SKM-1 treated with dmso at 0.1 percent for 144 hours (cell line): ENCODE measurements around the gene HPSE.

Experiments
- DNase-seq: peaks from one replicate; lab custom pipeline; 2025; ENCODE audit not compliant: unreplicated experiment; lab: John Stamatoyannopoulos, UW

The HPSE gene

GRCh38 chr4:83334425-83335241, at the start of gene HPSE:
TSS of gene HPSE (minus strand) at chr4:83334848. CDS start at chr4:83334782, 66 bp downstream.
- DNase-seq = peak; percentile 73

GRCh38 chr4:83382850-83383249, 48.2 kb upstream of the HPSE start:
- no peak for DNase-seq

GRCh38 chr4:83381173-83381572, 46.5 kb upstream of the HPSE start:
- no peak for DNase-seq

- no peak for DNase-seq
These were observed 43.8 kb upstream of the HPSE start for GRCh38 chr4:83378419-83378818.

- DNase-seq = no peak
These were observed 38.3 kb upstream of the HPSE start for GRCh38 chr4:83372931-83373330.

GRCh38 chr4:83371936-83372335, 37.3 kb upstream of the HPSE start:
- no peak for DNase-seq

- DNase-seq = no peak
These were observed 36.6 kb upstream of the HPSE start for GRCh38 chr4:83371235-83371634.

GRCh38 chr4:83370640-83370906, 35.9 kb upstream of the HPSE start:
- no peak for DNase-seq

GRCh38 chr4:83369831-83370639, 35.4 kb upstream of the HPSE start:
- DNase-seq = peak; percentile 85

GRCh38 chr4:83364312-83364711, 29.7 kb upstream of the HPSE start:
- no peak for DNase-seq

GRCh38 chr4:83362492-83363329, 28.1 kb upstream of the HPSE start:
- peak; percentile 3 for DNase-seq

GRCh38 chr4:83361416-83362103, 26.9 kb upstream of the HPSE start:
- DNase-seq = no peak

GRCh38 chr4:83360018-83360417, 25.4 kb upstream of the HPSE start:
- no peak for DNase-seq

- DNase-seq = no peak
These were observed 23.8 kb upstream of the HPSE start for GRCh38 chr4:83358410-83358809.

- DNase-seq = no peak
These were observed 22.4 kb upstream of the HPSE start for GRCh38 chr4:83356899-83357661.

- DNase-seq = no peak
These were observed 18.9 kb upstream of the HPSE start for GRCh38 chr4:83353516-83353915.

- no peak for DNase-seq
These were observed 13.4 kb upstream of the HPSE start for GRCh38 chr4:83348074-83348473.

GRCh38 chr4:83342476-83342875, 7.8 kb upstream of the HPSE start:
- no peak for DNase-seq

- no peak for DNase-seq
These were observed 6.2 kb upstream of the HPSE start for GRCh38 chr4:83340692-83341343.

- no peak for DNase-seq
These were observed 4.9 kb upstream of the HPSE start for GRCh38 chr4:83339573-83339972.
